Limb (tissue), 2 donors: ENCODE results near the gene EIF3L.
A peak's percentile ranks its signal among the peaks of the same experiment; 100 is the strongest.

Experiments used
- DNase-seq, 2 donors: peaks; one replicate each; pipeline ENCODE4 v3.0.0-alpha.2; 2016; ENCODE audit errors: extremely low spot score in 2 of 2

EIF3L gene

DNA sequence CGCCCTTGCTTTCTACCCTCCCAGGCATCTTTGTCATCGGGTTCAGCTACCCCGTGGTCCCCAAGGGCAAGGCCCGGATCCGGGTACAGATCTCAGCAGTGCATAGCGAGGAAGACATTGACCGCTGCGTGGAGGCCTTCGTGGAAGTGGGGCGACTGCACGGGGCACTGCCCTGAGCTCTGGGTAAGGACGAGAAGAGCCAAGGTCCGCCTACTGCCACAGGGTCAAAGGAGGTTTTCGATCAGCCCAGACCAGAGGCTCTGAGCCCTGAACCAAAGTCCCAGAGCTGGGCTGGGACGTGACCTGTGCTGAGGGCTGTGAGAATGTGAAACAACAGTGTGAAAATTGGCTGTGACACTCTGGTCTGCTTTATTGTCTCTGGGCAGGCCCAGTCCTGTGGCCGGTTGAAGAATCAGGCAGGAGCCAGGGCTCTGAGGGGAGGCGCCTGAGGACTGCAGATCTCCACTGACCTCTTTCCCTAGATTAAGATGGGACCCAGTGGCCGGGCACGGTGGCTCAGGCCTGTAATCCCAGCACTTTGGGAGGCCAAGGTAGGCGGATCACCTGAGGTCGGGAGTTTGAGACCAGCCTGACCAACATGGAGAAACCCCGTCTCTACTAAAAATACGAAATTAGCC lies 32.6 kb upstream of the EIF3L start:
- DNase-seq = no peak

DNA sequence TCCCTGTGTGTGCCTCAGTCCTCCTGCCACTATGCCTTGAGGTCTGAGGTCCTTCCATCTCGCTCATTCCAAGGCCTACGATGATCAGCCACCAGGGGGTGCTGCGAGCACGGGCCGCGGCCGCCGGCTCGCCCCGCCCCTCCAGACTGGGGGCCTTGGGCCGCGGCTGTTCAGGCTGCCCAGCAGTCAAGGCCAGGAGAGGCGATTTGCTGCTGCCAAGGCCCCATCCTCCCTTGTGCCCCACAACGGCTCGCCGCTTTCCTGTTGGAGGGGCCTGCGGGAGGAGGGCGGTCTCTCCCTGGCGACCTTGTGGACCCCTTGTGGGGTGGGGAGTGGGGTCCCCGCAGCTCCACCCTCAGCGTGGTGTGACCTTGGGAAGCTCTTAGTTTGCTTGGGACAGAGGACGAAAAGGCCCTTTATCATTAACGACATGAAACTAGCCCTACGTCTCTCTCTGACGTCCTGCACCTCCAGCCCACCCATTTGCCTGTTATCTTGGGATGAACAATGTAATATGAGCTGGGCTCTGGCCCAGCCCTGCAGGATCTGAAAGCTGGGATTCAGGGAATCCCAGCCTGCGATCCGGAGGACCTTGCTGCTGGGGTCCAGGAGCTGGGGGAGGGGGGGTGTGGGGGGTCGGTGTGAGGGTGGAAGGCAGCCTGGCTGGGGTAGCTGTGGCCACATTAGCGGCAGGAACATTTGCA lies 31.4 kb upstream of the EIF3L start:
- DNase-seq = peak; percentile 74 to 94

DNA sequence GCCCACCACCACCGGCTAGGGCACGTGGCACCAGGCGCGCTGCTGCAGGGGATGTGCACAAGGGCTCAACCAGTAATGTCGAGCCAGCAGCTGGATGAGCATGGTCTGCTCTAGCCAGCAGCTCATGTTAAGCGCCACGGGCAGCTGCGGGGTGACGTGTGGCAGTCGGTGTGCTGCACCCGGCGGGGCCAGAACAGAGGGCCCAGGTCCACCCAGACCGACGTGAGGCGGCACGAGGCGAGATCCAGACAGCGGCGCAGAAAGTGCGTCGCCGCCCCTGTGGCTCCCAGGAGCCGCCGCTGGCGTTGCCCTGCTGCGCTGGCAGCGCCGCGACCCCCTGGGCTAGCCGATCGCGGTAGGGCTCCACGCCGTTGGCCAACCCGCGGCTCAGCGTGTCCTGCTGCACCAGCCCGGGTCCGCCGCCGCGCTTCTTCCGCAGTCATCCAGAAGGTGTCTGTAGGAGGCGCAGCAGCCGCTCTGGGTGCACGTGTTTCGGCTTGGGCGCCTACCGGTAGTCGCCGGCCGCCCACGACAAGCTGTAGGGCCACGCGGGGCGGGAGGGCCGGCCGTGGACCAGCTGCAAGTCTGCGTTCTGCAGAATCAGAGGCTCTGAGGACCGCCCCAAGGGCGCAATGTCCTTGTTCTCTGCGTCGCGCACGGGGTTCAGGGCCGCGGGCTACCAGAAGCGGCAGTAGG lies 30.7 kb upstream of the EIF3L start:
- DNase-seq = peak in 1 of 2 donors; percentile 69

DNA sequence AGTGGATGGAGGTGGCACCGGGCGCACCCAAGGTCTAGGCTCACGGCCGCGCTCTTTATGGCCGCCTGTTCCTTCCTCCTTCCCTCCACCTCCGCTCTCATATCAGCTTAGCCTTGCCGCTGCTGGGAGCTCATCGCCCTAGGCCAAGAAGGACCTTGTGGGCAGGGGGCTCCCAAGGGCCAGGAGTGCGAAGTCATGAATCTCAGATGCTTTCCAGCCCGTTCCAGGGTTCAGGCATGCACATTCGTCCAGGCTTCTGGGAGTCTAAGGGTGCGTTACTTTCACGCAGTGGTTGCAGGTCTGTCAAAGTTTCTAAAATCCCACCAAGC lies 30.1 kb upstream of the EIF3L start:
- DNase-seq = no peak

DNA sequence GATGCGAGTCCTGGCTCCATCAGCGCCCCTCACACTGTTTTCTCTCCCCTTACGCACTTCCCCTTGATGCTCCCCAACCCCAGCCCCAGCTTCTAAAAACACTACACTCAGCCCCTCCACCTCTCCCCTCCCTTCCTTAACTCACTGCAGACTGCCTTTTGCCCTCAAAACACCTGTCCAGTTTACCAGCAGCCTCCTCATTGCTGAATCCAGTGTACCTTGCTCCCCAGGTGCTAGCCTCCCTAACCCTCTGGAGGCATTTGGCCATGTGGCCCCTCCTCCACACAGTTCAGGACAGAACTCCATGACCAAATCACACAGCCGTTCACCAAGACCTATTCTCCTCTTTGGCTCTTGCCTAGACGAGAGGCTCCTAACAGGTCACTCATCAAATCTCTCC lies 28.9 kb upstream of the EIF3L start:
- DNase-seq = no peak

DNA sequence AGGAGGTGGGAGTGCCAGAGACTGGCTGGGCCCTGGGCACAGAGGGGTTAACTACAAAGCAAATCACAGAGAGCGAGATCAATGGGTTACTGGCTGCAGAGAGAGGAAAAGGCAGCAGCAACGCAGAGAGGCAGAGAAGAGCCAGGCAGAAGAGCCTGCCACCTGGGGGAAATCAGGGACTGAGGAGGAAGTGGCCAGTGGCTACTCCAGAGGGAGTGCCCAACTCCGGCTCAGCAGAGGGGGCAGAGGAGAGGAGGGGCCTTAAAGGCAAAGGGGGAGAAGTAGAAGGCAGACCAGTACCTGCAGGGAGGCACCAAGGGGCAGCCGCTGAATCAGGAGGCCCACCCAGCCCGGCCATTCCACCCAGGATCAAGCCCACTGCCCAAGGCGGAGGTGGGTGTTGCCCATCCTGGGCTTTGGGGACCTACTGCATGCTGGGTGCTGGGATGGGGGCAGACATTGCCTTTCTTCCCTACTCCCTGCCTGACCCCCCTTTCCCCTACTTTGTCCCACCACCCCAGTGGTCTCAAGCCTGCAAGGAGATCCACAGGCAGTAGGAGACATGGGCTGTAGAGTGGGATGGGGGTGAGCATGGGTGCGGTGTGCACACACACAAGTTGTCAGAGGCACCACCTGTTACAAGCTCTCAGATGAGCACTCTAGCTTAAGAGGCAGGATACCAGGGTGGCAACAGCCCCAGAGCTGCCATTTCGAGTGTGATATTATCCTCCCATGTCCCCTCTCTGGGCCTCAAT lies 27.0 kb upstream of the EIF3L start:
- DNase-seq = no peak

DNA sequence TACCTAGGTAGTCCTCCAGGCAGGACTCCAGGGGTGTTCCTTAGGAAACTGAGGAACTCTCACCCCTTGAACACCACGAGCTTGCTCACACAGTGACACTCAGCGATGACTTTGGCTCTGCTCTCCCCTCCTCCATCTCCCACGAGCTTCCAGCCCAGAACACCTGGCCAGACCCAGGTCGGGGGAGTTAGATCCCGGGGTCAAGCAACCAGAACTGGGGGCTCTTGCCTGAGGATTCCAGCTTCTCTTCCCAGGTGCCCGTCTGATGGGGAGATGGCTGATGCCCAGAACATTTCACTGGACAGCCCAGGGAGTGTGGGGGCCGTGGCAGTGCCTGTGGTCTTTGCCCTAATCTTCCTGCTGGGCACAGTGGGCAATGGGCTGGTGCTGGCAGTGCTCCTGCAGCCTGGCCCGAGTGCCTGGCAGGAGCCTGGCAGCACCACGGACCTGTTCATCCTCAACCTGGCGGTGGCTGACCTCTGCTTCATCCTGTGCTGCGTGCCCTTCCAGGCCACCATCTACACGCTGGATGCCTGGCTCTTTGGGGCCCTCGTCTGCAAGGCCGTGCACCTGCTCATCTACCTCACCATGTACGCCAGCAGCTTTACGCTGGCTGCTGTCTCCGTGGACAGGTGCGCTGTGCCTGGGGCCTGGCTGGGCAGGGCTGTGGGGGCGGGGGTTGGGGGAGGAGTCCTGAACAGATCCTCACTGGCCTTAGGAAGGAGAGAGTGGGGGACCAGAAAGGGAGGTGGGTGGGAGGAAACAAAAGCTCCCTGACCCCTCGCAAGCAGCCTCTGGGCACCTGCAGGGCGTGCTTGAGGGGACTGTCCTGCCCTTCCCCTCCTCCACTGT lies 25.9 kb upstream of the EIF3L start, which contains the start of gene GALR3:
Gene GALR3, plus strand, starts transcription at position 249 of the 852 bp plus-strand sequence. Its CDS starts 25 bp downstream, at position 274.
- no peak for DNase-seq

DNA sequence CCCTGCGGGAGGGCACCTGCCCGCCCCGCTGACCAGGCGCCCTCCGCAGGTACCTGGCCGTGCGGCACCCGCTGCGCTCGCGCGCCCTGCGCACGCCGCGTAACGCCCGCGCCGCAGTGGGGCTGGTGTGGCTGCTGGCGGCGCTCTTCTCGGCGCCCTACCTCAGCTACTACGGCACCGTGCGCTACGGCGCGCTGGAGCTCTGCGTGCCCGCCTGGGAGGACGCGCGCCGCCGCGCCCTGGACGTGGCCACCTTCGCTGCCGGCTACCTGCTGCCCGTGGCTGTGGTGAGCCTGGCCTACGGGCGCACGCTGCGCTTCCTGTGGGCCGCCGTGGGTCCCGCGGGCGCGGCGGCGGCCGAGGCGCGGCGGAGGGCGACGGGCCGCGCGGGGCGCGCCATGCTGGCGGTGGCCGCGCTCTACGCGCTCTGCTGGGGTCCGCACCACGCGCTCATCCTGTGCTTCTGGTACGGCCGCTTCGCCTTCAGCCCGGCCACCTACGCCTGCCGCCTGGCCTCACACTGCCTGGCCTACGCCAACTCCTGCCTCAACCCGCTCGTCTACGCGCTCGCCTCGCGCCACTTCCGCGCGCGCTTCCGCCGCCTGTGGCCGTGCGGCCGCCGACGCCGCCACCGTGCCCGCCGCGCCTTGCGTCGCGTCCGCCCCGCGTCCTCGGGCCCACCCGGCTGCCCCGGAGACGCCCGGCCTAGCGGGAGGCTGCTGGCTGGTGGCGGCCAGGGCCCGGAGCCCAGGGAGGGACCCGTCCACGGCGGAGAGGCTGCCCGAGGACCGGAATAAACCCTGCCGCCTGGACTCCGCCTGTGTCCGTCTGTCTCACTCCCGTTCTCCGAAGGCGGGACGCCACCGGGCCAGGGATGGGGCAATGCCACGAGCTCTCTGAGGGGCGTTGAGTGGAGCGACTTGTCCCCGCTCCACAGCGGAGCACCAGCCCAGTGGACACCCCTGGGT lies 24.3 kb upstream of the EIF3L start:
- peak in 1 of 2 donors; percentile 51 for DNase-seq

DNA sequence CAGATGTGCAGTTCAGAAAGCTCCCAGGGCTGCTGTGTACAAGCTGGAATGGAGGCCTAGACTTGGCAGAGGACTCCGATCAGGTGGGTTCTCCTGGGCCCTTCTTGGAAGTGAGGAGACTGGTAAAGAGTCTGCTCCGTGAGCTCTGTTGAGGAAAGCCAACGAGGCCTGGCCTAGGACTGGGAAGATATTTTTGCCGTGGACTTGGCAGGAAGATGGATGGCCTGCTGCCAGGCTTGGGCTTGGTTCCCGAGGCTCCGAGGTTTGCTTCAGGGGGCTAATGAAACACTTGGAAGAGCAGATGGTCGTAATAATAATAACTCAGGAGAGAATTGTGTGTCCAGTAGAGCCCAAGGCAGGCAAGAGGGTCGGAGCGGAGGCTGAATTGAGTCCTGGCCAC lies 22.2 kb upstream of the EIF3L start:
- DNase-seq = peak in 1 of 2 donors; percentile 78

DNA sequence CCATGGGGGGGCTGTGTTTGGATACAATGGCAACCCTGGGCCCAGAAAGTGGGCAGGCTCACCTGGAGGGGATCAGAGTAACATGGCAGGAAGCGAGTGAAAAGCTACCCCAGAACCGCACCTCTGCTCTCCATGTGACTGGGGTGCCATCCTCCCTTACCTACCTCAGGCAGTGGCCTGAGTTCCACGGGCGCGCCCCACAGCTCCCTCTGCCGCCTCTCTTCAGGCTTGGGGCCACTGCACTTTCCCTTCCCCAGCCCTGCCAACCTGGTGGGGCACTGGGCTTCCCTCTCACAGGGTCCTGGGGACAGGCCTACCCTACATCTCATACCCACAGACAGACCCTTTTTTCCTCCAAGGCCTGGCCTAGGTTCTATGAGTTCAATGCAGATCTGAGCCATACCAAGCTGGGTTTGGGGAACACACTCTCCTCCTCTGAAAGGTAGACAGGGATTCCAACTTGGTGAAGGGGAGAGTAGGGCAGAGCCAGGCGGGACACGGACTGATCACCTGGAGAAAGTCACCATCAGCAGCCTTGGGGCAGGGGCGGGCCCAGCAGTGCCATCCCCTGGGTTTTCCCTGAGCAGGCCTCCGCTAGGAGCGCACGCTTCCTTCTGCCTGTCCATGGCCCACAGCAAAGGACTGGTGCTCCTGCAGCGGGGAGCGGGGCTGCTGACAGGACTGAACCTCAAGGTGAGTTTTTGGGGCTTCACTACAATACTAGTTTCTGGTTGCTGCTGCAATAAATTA lies 19.0 kb upstream of the EIF3L start:
- DNase-seq = no peak

DNA sequence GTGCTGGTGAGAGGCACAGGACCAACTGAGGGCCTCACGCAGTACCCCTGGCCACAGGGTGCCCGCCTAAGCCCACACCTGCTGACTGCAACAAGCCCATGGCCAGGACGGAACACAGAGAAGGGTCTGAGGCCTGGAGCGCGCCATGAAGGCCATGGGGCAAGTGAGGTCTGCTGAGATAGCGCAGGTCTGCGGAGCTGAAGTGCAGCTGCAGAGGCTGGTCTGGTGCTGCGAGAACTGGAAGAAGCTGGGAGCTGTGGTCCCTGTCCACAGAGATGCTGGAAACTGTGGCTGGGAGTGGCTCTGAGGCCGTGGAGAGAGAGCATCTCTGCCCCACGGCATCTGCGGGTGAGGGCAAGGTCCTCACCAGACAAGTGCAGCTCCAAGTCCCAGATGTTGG lies 17.7 kb upstream of the EIF3L start:
- no peak for DNase-seq

DNA sequence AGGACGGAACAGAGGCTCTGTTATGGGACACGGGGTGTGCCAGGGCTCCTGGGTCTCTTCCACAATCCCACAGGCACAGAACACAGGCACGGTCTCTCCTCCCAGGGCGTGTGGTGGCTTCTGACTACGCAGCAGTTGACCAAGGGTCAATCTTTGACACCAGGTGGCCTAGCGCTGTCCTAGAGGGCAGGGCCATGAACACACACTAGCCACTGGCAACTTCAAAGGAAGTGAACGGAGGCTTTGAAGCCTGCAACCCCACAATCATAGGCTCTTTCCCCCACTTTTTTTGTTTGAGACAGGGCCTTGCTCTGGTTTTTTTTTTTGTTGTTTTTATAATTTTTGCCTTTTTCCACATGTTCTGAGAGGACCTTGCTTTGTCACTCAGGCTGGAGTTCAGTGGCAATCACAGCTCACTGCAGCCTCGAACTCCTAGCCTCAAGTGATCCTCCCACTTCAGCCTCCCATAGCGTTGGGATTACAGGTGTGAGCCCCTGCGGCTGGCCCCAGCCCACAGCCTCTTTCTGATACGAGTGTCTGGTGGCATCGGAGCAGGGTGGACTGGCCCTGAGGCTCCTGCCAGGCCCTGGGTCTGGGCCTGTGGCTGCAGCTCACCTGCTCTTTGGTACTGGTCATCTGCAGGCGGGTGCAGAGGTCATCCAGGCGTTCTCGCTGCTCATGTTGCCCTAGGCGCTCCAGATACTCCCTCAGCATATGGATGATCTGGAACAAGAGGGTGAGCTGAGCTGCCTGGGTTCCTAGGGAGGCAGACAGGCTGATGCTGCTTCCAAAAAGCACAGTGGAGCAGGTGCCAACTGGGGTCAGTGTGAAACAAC lies 17.0 kb upstream of the EIF3L start:
- no peak for DNase-seq

DNA sequence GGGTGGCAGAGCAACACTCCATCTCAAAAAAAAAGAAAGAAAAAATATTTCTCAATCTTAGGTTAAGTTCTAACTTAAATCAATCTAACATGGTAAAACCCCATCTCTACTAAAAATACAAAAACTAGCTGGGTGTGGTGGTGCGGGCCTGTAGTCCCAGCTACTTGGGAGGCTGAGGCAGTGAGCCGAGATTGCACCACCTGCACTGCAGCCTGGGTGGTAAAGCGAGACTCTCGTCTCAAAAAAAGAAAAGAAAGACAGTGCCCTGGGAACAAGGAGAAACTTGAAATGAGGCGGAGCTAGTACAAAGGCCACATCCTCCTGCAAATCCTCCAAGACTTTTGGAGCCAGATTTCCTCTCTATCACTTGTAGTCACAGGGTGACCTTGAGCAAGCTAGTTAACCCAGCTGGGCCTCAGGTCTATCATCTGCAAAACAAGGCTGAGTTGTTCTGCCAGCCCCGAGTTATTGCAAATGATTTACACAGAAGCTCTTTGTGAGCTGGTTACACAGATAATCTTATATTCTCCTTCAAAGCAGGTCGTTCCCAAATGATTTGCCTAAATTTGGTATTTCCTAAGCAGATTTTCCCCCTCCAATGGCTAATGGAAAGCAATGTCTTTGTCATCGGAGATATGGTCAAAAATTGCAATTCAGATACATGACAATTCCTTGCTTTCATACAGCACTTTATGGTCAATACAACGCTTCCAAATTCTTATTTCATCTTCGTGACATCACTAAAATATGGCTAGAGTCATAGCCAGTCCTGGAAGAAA lies 7.0 kb upstream of the EIF3L start:
- DNase-seq = no peak

DNA sequence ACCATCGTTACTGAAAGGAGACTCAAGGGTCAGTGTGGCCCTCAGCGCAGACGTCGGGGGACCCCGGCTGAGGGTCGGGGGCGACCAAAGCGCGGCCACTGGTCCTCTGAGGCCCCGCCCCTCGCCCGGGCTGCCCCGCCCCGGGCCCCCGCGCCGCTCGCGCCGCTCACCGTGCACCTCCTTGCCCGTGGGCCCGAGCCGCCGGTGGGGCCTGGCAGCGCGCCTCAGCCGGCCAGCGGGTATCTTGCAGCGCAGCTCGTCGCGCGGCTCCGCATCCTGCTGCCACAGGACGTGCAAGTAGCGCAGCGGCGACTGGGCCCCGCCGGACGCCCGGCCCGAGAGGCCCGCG lies 5.5 kb upstream of the EIF3L start:
- no peak for DNase-seq

DNA sequence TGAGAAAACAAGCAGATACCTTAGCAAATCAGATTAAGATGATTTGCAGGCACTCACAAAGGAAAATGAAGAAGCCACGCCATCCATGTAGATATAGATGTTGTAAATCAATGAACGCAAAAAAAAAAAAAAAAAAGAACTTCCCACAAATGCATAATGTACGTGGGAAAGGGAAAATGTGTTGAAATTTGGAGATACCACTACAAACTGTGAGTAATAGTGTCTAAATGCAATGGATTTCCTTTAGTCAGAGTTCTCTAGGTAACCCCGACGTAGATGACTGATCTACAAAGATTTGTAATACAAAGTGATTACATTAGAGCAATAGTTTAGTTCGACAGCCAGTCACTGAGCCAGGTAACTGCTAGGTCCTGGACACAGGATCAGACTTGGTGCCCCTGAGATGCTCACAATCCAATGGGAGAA lies 4.3 kb upstream of the EIF3L start:
- no peak for DNase-seq

DNA sequence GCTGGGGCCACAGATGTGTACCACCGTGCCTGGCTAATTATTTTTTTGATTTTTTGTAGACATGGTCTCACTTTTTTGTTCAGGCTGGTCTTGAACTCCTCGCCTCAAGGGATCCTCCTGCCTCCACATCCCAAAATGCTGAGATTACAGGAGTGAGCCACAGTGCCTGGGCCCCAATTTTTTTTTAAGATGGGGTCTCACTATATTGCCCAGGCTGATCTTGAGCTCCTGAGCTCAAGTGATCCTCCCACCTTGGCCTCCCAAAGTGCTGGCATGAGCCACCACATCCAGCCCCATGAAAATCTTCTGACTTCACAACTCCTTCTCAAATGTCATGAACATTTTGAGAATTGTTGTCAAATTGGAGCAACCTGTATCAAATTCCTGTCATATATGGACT lies 2.8 kb upstream of the EIF3L start:
- DNase-seq = no peak

DNA sequence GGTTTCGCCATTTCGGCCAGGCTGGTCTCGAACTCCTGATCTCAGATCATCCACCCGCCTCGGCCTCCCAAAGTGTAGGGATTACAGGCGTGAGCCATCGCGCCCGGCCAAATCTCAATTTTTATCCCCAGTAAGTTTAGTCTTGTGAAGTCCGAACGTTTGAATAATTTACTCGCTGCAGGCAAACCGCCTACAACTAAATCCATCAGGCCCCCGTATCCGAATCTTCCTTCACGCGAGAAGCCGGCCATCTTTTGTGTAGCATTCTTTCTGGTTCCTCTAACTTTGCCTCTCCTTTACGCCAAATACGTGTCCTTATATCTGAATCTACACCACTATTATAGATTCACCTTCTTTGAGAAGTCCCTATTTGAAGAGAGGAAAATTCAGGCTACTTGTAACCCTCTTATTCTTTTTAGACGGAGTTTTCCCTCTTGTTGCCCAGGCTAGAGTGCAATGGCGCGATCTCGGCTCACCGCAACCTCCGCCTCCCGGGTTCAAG lies 581 bp upstream of the EIF3L start:
- DNase-seq = no peak
